ENCODE data around the gene FAM168A. TPM values are rescaled to one million over a fixed set of nuclear protein-coding genes. Genes with fewer than 3 reads are reported as not detected.

The FAM168A gene
- total RNA-seq, 2 experiments from 2014 or later = 10.1 to 23.7 TPM

DNA sequence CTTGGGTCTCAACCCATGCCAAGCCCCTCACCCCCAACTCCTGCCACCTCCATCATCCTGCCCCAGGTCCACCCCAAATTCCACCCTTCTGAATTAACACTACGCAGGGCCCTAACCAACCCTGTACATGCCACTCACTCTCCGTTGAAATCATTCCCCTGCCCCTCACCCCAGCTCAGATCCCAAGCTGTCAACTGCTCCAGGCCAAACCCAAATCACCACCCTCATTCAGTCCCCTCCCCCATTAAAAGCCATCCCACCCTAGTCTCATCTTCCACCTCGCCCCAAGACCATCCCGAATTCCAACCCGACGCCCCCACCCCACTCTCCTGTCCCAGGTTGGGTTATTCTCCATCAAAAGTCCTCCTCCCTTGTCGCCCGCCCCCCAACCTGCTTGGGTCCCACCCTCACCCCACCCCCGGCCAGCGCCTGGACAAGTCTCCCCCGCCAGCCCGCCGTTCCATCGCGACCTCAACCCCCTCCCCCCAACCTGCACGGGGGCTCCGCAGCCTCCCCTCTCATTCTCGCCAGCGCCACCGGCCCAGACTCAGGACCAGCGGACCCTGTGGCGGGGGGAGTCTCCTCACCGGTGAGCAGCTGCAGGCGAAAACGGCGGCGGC, 466 bp downstream of the FAM168A start:
- H3K9me2 ChIP-seq (ENCODE audit: insufficient read depth, low read length) = no peaks in the 10 kb centered on the region
- peak overlapping the region; percentile 72 for H3K27ac ChIP-seq (ENCODE audit: low read depth, low read length, poor library complexity, severe bottlenecking)
- peaks cover 37% of the 10 kb centered on the region for H3K4me1 ChIP-seq (ENCODE audit: insufficient read depth, low read length, poor library complexity, severe bottlenecking)
- no peak for DNase-seq (ENCODE audit: low spot score)
- ChIA-PET POLR2A (interaction anchor here (0.7 to 1.9 kb wide), 4 partner anchors 11 to 187 kb away, joined by 5 to 10 read pairs (median 8); no protein-coding TSS in a partner anchor), CTCF (ENCODE audit: unreplicated experiment) (no interaction called here)
- H4K20me1 ChIP-seq (ENCODE audit: insufficient read depth, low read length) = no peaks in the 10 kb centered on the region; the same call in 1 of the 2 replicates
- BruUV-seq (replicated peaks) = no TSS peak
- peak overlapping the region; percentile 98 for H2AFZ ChIP-seq (ENCODE audit: low read length)
- H3K36me3 ChIP-seq (ENCODE audit: insufficient read depth, low read length) = no peaks in the 10 kb centered on the region
- peak overlapping the region; percentile 86 for H3K4me2 ChIP-seq (ENCODE audit: low read length)
- H3K4me3 ChIP-seq (ENCODE audit: low read depth, low read length, poor library complexity, severe bottlenecking) = peak overlapping the region; percentile 79
- intact Hi-C loops (cut with micrococcal nuclease; ENCODE audit: unreplicated experiment) = no loop called here
- TF ChIP-seq, protein P1, sequence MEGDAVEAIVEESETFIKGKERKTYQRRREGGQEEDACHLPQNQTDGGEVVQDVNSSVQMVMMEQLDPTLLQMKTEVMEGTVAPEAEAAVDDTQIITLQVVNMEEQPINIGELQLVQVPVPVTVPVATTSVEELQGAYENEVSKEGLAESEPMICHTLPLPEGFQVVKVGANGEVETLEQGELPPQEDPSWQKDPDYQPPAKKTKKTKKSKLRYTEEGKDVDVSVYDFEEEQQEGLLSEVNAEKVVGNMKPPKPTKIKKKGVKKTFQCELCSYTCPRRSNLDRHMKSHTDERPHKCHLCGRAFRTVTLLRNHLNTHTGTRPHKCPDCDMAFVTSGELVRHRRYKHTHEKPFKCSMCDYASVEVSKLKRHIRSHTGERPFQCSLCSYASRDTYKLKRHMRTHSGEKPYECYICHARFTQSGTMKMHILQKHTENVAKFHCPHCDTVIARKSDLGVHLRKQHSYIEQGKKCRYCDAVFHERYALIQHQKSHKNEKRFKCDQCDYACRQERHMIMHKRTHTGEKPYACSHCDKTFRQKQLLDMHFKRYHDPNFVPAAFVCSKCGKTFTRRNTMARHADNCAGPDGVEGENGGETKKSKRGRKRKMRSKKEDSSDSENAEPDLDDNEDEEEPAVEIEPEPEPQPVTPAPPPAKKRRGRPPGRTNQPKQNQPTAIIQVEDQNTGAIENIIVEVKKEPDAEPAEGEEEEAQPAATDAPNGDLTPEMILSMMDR (conservative IDR thresholded peaks at IDR 0.05; ENCODE audit: low read length) = no peak
- TF ChIP-seq EZH2phosphoT487 (IDR thresholded peaks at IDR 0.05; ENCODE audit: borderline replicate concordance, low read depth, low read length) = no peak
- peaks cover 39% of the 10 kb centered on the region; the same call in 1 of the 2 replicates for H3K79me2 ChIP-seq (ENCODE audit: insufficient read depth, low read depth, low read length)
- no peaks in the 10 kb centered on the region for H3K9me3 ChIP-seq (ENCODE audit: low read length)

DNA sequence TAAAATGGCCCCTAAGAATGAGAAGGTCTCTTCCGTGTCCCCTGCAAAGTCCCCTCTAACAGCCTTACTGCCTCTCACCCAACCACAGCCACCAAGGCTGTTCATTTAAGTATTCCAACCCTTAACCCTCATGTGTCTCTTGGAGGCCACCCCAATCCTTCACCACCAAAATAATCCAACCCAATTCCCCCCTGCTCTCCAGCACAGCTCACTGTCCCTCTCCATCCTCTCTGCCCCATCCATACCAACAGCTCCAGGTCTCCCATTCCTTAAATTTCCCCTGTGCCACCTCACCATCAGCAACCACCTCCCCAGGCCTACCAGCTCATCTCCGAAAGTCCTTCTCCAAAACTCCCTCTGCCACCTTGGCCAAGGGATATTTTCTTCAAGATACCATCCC, 1.4 kb downstream of the FAM168A start:
- H3K9me2 ChIP-seq (ENCODE audit: insufficient read depth, low read length) = no peaks in the 10 kb centered on the region
- no peaks in the 10 kb centered on the region; the same call in 1 of the 2 replicates for H4K20me1 ChIP-seq (ENCODE audit: insufficient read depth, low read length)
- H3K4me1 ChIP-seq (ENCODE audit: insufficient read depth, low read length, poor library complexity, severe bottlenecking) = peaks cover 46% of the 10 kb centered on the region
- no peak for TF ChIP-seq EZH2phosphoT487 (IDR thresholded peaks at IDR 0.05; ENCODE audit: borderline replicate concordance, low read depth, low read length)
- TF ChIP-seq, protein P1 (conservative IDR thresholded peaks at IDR 0.05; ENCODE audit: low read length) = no peak
- H3K79me2 ChIP-seq (ENCODE audit: insufficient read depth, low read depth, low read length) = peaks cover 48% of the 10 kb centered on the region; the same call in 1 of the 2 replicates
- DNase-seq (ENCODE audit: low spot score) = no peak
- no peaks in the 10 kb centered on the region for H3K36me3 ChIP-seq (ENCODE audit: insufficient read depth, low read length)
- no peaks in the 10 kb centered on the region for H3K9me3 ChIP-seq (ENCODE audit: low read length)
- peak overlapping the region; percentile 86 for H3K4me2 ChIP-seq (ENCODE audit: low read length)
- BruUV-seq (replicated peaks) = no TSS peak
- no peak overlapping the region for H2AFZ ChIP-seq (ENCODE audit: low read length)
- intact Hi-C loops (cut with micrococcal nuclease; ENCODE audit: unreplicated experiment) = no loop called here
- CTCF ChIA-PET (ENCODE audit: unreplicated experiment) = no interaction called here
- peak overlapping the region; percentile 79 for H3K4me3 ChIP-seq (ENCODE audit: low read depth, low read length, poor library complexity, severe bottlenecking)
- no peak overlapping the region for H3K27ac ChIP-seq (ENCODE audit: low read depth, low read length, poor library complexity, severe bottlenecking)
- POLR2A ChIA-PET = interaction anchor here (0.5 to 1.9 kb wide), 2 partner anchors 118 to 999 kb away, joined by 4 to 7 read pairs; no protein-coding TSS in a partner anchor

DNA sequence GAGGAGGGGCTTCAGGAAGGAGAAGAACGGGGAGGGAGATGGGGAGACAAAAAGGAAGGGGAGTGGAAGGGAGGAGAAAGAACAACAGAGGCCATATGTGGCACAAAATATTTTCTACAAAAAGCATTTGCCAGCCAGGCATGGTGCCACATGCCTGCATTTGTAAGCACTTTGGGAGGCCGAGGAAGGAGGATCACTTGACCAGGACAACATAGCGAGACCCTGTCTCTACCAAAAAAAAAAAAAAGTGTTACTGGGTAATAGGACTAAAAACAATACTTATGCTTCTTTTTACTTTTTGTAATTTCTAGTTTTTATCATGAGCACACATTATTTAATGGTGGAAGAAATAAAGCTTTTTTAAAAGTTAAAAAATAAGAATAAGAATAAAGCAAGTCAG, 5.3 kb downstream of the FAM168A start:
- TF ChIP-seq EZH2phosphoT487 (IDR thresholded peaks at IDR 0.05; ENCODE audit: borderline replicate concordance, low read depth, low read length) = no peak
- TF ChIP-seq, protein P1 (conservative IDR thresholded peaks at IDR 0.05; ENCODE audit: low read length) = no peak
- H3K4me3 ChIP-seq (ENCODE audit: low read depth, low read length, poor library complexity, severe bottlenecking) = peak overlapping the region; percentile 34
- CTCF ChIA-PET (ENCODE audit: unreplicated experiment) = no interaction called here
- peak overlapping the region; percentile 51; the same call in 1 of the 2 replicates for H2AFZ ChIP-seq (ENCODE audit: low read length)
- POLR2A ChIA-PET = interaction anchor here (1.5 to 1.6 kb wide), 2 partner anchors 13 to 29 kb away, joined by 3 to 4 read pairs; no protein-coding TSS in a partner anchor
- 0 out of 2 replicates have a peak, but pooled peaks cover 8% of the 10 kb centered on the region for H3K9me3 ChIP-seq (ENCODE audit: low read length)
- H3K4me2 ChIP-seq (ENCODE audit: low read length) = peak overlapping the region; percentile 52
- DNase-seq (ENCODE audit: low spot score) = no peak
- no peaks in the 10 kb centered on the region for H3K9me2 ChIP-seq (ENCODE audit: insufficient read depth, low read length)
- H3K79me2 ChIP-seq (ENCODE audit: insufficient read depth, low read depth, low read length) = peaks cover 67% of the 10 kb centered on the region; the same call in 1 of the 2 replicates
- 0 out of 2 replicates have a peak, but pooled peaks cover 5% of the 10 kb centered on the region for H3K36me3 ChIP-seq (ENCODE audit: insufficient read depth, low read length)
- no peak overlapping the region for H3K27ac ChIP-seq (ENCODE audit: low read depth, low read length, poor library complexity, severe bottlenecking)
- intact Hi-C loops (cut with micrococcal nuclease; ENCODE audit: unreplicated experiment) = no loop called here
- H3K4me1 ChIP-seq (ENCODE audit: insufficient read depth, low read length, poor library complexity, severe bottlenecking) = peaks cover 58% of the 10 kb centered on the region
- H4K20me1 ChIP-seq (ENCODE audit: insufficient read depth, low read length) = no peaks in the 10 kb centered on the region; the same call in 1 of the 2 replicates
- no TSS peak for BruUV-seq (replicated peaks)
